ENCODE data around the gene RAD50. TPM values are rescaled to one million over a fixed set of nuclear protein-coding genes. Genes with fewer than 3 reads are reported as not detected.

Gene RAD50
- total and polyA plus RNA-seq, 2 of the 4 experiments (the other 2 are of a cell fraction), result 5.2 to 6.2 TPM

- Histone ChIP-seq H3K23ac (ENCODE audit: low read depth, low read length) (no peak overlapping the region), H3K4me3 (ENCODE audit: insufficient read depth, low read depth, low read length) (no peak overlapping the region), H3K27me3 (ENCODE audit: control insufficient read depth, insufficient read depth, low read length) (no peaks in the 10 kb centered on the region), H2AK5ac (ENCODE audit: low read depth, low read length) (no peak overlapping the region), H4K20me1 (ENCODE audit: insufficient read depth, low read length) (no peaks in the 10 kb centered on the region; the same call in 1 of the 2 replicates), H2BK5ac (ENCODE audit: low read depth, low read length, poor library complexity, severe bottlenecking) (no peak overlapping the region), H2BK120ac (ENCODE audit: low read depth, low read length) (no peak overlapping the region), H3K4me2 (ENCODE audit: low read depth, low read length) (no peak overlapping the region), H3K79me1 (ENCODE audit: low read depth in 1 of 2, low read length in 2 of 2) (peaks cover 16 to 28% of the 10 kb centered on the region in 2 experiments; a peak in 3 of 4 replicates), H4K91ac (ENCODE audit: insufficient read depth, low read depth, low read length) (no peak overlapping the region), H2AK9ac (replicated peaks; ENCODE audit: low read depth, low read length, poor library complexity) (no peak overlapping the region), H3K14ac (replicated peaks; ENCODE audit: low read depth, low read length) (no peak overlapping the region), H4K5ac (ENCODE audit: low read depth, low read length) (no peak overlapping the region), H3K9me3 (ENCODE audit: control insufficient read depth, insufficient read depth, low read length) (peaks cover 3% of the 10 kb centered on the region), H3K18ac (ENCODE audit: low read depth, low read length) (no peak overlapping the region), H3K56ac (ENCODE audit: extremely low read depth, insufficient read depth, low read length) (no peak overlapping the region), H3K27ac (ENCODE audit: insufficient read depth, low read length) (no peak overlapping the region), H3K4me1 (ENCODE audit: control insufficient read depth, insufficient read depth, low read length) (no peaks in the 10 kb centered on the region; the same call in 1 of the 2 replicates), H2BK15ac (ENCODE audit: low read depth, low read length) (no peak overlapping the region), H2BK20ac (ENCODE audit: low read depth, low read length) (no peak overlapping the region), H2AFZ (replicated peaks; ENCODE audit: low read length, poor library complexity) (no peak overlapping the region), H3K36me3 (ENCODE audit: control insufficient read depth, insufficient read depth, low read length) (peaks cover 12% of the 10 kb centered on the region), H3K9me1 (ENCODE audit: insufficient read depth, low read length) (0 out of 2 replicates have a peak, but pooled peaks cover 2% of the 10 kb centered on the region), H4K8ac (ENCODE audit: low read depth in 2 of 2, low read length in 2 of 2) (no peak overlapping the region), H3K9ac (ENCODE audit: low read depth, low read length) (no peak overlapping the region), H3K4ac (ENCODE audit: low read depth, low read length) (no peak overlapping the region)
- ATAC-seq (ENCODE audit: low read depth) (no peak), DNase-seq (no peak)
- intact Hi-C loops (cut with micrococcal nuclease) (no loop called here), in situ Hi-C loops (cut with MboI; ENCODE audit: low sequenced_read_pairs) (no loop called here), dilution Hi-C loops (cut with HindIII; ENCODE audit: low sequenced_read_pairs, unreplicated experiment) (no loop called here)
- no TSS peak for BruUV-seq (replicated peaks)
- ChIA-PET CTCF (no interaction called here), POLR2A (ENCODE audit: unreplicated experiment) (interaction anchor here (0.7 kb wide), 1 partner anchor 209 kb away, joined by 3 read pairs; no protein-coding TSS in a partner anchor)
- TF ChIP-seq NFE2L2 (IDR thresholded peaks at IDR 0.05; ENCODE audit: low read depth, low read length) (no peak), CTCF (conservative IDR thresholded peaks at IDR 0.05; ENCODE audit: low read depth, low read length) (no peak), RFX5 (IDR thresholded peaks at IDR 0.05; ENCODE audit: low read depth, low read length) (no peak), FOS (IDR thresholded peaks at IDR 0.05; ENCODE audit: low read depth, low read length) (no peak), SMC3 (IDR thresholded peaks at IDR 0.05; ENCODE audit: low read depth, low read length) (no peak)
- WGBS, 2 experiments (ENCODE audit: extremely low coverage in 2 of 2, insufficient read length in 1 of 2), result no CpG with 5 or more reads among the region's 1 CpG
These were observed 9.9 kb downstream of the RAD50 start for GRCh38 chr5:132566657-132567056.

All from IMR-90 (cell line).